GM18526 (cell line): Measurements from ENCODE around the gene SRRM5.

Experiments used
- POLR2A ChIP-seq: IDR thresholded peaks from 3 replicates; pipeline ENCODE4 v1.6.1; 2011; ENCODE audit not compliant: insufficient read length; ENCODE audit errors: extremely low read depth

Gene SRRM5

GRCh38 chr19:43599635-43600295 lies 12.1 kb upstream of the SRRM5 start:
- TF ChIP-seq POLR2A, result no peak

DNA sequence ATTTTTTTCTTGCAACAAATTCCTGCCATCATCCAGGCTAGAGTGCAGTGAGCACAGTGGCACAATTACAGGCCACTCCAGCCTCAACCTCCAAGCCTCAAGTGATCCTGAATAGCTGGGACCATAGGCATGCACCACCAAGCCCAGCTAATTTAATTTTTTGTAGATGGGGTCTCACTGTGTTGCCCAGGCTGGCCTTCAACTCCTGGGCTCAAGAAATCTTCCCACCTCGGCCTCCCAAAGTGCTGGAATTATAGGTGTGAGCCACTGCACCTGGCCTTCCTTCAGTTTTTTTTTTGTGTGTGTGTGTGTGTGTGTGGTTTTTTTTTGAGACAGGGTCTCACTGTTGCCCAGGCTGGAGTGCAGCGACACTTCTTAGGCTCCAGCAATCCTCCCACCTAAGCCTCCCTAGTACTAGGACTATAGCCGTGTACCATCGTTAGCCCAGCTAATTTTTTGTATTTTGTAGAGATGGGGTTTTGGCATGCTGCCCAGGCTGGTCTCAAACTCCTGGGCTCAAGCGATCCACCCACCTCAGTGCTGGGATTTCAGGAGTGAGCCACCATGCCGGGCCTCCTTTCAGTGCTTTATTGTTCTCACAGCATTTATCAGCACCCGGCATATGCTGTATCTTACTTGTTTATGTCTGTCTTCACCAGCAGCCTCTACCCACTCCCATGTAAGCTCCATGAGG lies 5.9 kb upstream of the SRRM5 start:
- no peak for TF ChIP-seq POLR2A

GRCh38 chr19:43606569-43607229 lies 5.2 kb upstream of the SRRM5 start:
- no peak for TF ChIP-seq POLR2A

- TF ChIP-seq POLR2A, result no peak
These were observed 4.4 kb upstream of the SRRM5 start for GRCh38 chr19:43607238-43608205.

GRCh38 chr19:43609872-43610271 lies 2.0 kb upstream of the SRRM5 start:
- no peak for TF ChIP-seq POLR2A

- TF ChIP-seq POLR2A, result no peak
These were observed 1.4 kb upstream of the SRRM5 start for GRCh38 chr19:43610493-43610892.

GRCh38 chr19:43612374-43612773 lies 486 bp downstream of the SRRM5 start:
- no peak for TF ChIP-seq POLR2A

DNA sequence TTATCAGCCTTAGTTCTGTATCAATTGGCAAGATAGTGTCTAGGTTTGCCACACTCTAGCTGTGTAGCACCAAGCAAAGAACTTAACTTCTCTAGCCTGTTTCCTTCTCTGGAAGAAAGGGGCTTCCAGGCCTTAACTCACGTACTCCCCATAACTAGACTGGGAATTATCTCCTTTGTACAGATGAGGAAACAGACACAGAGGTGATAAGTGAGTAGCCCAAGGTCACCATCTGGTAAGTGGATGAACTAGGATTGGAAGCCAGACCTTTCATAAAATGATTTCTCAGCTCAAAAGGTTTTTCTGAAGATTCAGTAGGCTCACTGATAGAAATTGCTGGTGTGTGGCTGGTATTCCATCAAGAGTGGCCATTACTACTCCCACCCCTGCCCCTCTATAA lies 4.4 kb downstream of the SRRM5 start:
- no peak for TF ChIP-seq POLR2A

- no peak for TF ChIP-seq POLR2A
These were observed 5.1 kb downstream of the SRRM5 start for GRCh38 chr19:43616954-43617353.

- no peak for TF ChIP-seq POLR2A
These were observed 7.0 kb downstream of the SRRM5 start for GRCh38 chr19:43618921-43619261.

- TF ChIP-seq POLR2A, result peak; percentile 82
These were observed 7.6 kb downstream of the SRRM5 start, which contains the start of gene ZNF428 for GRCh38 chr19:43619262-43620060. TSS of gene ZNF428 (minus strand) at chr19:43619629. CDS start at chr19:43614304, 5,325 bp downstream.

GRCh38 chr19:43620061-43621001 lies 8.4 kb downstream of the SRRM5 start:
- no peak for TF ChIP-seq POLR2A

GRCh38 chr19:43622070-43622469 lies 10.2 kb downstream of the SRRM5 start:
- TF ChIP-seq POLR2A, result no peak
